HG02981 (cell line): ENCODE results near the gene CACNA1C.

ENCODE experiments used
- ATAC-seq: cut with Tn5 transposase; IDR thresholded peaks from one replicate; pipeline ENCODE4 v1.9.1; 2021; ENCODE audit warnings: mild to moderate bottlenecking, moderate library complexity; ENCODE audit not compliant: unreplicated experiment

The CACNA1C gene

DNA sequence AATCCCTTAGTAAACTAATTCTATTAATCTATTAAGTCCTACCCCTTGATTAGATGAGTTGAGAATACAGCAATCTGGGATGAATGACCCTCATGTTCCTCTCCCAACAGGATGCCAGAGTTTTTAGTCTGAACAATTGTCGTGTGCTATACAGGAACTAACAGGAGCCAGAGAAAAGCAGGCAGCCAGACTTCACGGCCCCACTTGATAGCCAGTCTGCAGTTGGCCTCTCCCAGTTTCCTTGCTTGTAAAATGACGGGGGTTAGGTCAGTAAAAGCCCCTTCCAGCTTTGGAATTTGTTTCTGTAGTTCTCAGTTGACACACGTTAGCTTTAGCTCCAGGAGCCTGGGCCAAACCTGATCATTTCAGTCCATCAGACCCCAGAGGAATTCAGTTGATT is 475.2 kb downstream of the CACNA1C start:
- ATAC-seq, result no peak

DNA sequence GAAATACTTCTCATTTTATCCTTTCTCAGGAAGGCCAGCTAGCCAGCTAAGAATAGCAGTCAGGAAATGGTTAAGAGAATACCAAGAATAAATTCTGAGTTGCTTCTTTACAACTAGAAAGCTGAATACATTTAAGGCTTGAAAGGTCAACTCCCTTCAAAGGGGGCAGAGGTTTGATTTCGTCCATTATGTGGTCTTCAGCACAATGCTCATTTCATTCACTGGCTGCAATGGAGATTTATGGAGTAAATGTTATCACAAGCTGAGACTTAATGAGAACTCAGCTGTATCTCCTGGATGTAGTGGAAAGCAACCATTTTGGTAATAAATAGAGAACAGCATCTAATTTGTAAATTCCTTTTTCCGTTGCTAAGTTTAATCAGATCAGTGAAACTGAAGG is 477.0 kb downstream of the CACNA1C start:
- ATAC-seq, result no peak

DNA sequence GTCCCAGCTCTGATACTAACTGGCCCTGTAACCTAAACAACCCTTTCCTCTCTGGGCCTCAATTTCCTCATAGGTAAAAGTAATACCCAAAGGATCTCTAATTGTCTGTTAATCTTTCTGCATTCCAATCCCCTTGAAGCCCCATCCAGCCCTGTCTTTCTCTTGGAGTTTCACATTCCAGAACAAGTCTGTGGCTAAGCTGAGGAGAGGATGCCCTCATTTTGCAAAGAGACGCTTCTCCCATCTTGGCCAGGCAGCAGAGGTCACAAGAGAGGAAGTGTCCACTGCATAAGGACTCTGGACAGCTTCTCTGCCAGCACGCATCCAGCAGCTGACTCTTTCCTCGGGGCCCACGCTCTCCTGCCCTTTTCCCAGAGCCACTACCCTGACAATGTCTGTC is 478.6 kb downstream of the CACNA1C start:
- no peak for ATAC-seq

DNA sequence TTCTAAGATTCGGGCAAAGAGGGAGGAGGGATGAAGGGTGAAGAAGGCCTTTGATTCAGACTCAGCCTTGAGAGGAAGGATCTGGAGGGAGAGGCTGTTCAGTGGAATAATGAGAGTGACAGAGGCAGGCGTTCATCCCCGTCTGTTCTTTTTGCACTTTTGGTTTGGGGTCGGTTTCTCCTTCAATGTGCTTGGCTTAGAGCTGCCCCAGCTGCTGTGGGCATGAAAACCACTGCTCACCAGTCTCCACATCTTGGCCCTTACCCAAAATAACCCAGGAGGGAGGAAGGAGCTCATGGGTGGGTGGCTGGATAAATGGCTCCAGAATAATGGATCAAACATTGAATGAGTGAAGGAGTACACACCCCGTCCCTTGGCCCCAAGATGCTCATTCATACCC is 480.2 kb downstream of the CACNA1C start:
- no peak for ATAC-seq

DNA sequence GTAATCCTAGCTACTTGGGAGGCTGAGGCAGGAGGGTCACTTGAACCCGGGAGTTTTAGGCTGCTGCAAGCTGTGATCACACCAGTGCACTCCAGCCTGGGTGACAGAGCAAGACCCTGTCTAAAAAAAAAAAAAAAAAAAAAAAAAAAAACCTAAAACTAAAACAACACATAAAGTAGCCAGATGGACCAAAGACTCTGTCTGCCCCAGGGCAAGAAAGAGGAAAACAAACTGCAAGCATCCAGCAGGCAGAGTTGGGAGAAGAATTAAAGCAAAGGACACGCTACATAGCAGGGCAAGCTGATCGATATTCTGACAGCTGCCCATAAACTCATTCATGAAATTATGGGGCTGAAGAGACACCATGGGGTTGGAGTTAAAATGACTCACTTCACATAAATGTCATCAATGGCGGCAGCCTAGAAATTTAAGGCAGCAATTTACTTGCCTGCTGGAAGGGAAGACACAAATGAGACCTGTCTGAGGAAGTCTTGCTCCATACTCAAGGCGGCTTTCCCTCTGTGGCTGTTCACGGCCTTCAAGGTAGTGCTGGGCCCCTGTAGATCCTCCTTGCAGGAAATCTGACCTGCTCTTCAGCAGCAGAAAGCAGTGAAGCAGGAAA is 482.9 kb downstream of the CACNA1C start:
- ATAC-seq, result no peak

DNA sequence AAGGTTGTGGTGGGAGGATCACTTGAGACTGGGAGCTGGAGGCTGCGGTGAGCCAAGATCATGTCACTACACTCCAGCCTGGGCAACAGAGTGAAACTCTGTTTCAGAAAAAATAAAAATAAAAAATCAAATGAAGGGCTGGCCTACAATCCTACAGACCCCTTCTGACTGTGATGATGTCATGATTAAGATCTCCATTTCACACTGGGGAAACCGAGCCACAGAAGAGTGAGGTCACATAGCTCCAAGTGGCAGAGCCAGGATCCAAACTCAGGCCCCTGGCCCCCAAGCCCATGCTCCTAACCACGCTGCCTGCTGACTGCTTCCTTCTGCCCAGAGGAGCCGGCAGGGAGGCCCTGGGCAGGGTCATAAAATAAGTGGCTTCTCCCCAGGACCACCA is 483.9 kb downstream of the CACNA1C start:
- no peak for ATAC-seq

DNA sequence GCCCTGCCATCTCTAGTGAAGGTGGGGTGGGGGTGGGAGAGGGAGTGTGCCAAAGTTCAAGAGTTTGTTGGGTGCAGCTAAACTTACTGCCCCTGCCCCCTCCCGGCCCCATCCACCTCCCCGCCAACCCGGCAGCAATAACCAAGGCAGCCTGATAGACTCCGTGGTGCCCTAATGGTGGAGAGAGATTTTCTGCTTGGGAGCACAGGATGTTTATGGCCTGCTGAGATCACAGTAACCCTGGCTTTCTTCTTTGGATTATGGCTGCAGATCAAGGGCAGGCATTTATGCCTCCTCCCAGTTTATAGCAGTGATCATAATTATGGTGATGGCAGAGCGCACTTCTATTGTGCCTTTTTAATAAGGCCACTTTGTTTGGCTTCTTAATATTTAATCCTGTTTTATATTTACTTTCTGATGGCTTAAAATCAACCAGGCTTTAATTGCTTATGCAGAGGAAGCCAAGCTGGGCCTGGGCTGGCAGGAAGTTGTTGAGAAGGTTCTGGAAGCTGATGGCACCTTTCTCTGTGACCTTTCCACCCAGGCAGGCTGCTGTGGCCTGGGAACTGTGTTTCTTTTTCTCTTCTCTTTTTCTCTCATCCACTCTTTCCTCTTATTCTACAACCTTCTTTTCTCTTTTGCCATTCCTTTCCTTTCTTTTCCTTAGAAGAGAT is 485.2 kb downstream of the CACNA1C start:
- ATAC-seq, result no peak

DNA sequence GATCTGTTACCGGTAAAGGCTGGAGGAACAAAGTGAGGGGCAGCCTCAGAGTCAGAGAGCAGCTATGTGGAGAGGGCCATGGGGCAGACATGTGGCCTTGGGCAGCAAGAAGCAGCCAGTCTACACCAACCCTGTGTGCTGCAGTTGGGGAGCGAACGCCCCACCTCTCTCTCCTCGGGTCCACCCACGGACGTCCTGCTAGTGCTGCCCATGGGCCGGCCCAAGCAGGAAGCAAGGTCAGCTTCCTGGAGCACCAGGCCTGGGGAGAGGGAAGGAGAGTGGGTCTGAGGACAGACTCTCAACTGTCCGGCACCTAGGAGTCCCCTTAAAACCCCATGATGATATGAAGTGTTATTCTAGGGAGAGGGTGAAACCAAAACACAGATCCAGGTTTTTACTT is 487.2 kb downstream of the CACNA1C start:
- no peak for ATAC-seq

DNA sequence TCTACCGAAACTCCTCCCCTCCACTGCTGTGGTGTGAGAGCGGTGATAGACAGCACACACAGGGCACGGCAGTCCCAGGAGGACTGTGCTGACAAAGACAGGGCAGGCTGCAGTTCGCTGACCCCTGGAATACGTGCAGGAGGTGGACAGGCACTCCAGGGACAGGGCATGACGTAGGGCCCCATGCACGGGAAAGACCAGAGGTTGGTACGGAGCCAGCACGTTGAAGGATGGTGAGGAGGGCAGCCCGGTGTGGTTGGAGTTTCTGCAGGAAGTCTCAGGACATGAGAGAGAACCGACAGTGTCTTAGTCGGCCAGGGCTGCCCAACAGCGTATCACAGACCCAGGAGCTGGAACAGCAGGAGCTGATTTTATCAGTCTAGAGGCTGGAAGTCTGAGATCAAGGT is 487.8 kb downstream of the CACNA1C start:
- no peak for ATAC-seq

DNA sequence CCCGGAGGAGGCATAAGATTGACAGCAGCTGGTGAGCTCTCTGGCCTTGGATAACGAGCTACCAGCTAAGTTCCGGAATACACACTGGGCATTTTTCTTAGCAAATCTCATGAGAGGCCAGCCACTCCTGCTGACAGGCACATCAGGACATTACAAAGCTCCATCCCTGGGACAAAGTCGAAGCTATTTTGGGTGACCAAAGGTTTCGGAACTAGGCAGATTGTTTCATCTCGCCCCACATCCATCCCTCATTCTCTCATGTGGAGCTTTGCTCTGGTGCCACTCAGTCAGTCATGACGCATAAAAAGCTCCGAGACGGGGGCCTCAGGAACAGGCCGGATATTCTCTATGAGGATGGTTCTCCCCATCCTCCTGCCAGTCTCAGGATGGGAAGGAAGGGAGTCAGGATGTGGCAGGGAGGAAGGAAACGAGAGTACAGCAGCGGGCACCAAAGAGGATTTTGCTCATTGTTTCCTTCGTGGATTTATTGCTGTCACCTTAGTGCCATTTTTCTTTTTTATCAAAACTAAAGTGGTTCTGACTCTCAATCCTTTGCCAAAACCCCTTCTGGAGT is 488.9 kb downstream of the CACNA1C start:
- no peak for ATAC-seq

DNA sequence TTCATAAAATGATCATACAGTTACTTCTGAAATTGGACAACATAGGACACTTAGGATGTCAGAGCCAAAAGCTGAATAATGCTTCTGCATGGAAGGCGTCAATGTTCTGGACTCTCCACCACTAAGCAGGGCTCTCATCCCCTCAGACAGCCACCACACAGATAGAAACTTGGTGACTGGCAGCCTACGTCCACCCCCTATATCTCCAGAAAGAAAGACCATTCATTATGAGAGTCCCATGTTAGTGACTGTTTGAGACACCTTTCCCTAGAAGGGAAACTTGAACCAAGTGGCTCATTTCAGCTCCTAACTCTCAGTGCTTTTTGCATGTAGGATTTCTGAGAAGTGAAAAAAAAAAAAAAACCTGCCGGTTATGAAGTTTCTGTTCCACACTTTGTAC is 491.0 kb downstream of the CACNA1C start:
- ATAC-seq, result no peak

DNA sequence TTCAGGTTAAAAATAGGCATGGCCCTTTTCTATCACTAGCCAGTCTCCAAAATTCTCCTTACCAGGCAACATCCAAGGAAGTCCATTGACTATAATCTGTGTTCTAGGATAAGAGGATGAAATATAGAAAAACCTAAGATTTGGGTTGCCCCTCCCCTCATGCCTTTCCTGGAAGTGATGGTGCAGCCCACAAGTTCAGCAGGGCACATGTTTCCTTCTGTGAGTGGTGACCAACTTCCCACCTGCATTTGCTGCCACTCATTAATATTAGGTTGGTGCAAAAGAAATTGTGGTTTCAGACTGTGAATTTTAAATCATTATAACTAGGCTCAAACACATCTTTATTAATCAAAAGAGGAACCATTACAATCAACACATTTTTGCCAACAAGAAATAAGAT is 491.4 kb downstream of the CACNA1C start:
- ATAC-seq, result no peak

DNA sequence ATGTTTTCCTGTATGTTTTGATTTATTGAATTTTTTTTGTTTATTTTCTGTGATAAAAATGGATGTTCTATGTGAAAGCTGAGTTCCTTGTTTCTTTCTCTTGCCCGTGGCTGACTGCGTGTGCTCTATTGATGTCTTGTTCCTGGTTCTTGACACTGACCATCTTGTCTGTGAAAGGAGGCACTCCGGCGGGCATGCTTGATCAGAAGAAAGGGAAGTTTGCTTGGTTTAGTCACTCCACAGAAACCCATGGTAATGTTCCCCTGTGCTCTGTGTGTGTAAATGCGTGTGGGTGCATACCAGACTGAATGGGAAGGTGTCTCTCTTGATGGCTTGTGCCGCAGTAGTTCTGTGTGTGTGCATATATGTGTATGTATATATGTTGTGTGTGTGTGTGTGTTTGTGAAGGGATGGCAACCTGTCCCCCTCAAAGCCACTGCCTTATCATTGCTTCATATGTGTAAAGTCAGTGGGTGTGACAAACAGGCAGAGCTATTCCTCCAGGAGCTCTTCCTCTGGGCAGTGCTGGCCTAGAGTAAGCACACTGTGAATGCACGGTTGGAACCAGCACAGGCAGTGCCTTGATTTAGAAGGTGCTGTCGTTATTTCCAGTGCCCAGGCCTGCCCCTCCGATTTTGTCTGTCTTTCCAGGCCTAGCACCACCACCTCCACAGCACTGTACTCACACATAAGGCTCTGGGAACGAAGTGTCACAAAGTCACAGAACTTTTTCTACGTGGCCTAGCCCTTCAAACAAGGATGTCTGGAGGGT is 494.7 kb downstream of the CACNA1C start:
- no peak for ATAC-seq

DNA sequence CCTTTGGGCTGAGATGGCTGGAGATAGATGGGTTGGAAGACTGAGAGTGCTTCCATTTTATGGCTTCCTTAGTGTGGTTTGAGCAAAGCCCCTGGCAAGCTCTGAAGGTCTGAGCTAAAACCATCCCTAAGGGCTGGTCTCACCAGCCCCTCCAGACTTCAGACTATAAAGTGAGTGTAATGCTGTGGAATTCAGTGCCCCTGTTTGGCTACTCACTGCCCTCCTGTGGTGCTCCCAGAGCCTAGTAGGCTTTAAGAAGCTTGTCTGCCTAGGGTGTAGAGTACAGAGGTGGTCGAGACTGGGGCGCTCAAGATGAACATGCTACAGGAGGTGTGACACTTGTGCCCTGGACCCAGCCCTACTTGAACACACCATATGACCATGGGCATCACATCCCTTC is 495.3 kb downstream of the CACNA1C start:
- ATAC-seq, result no peak

DNA sequence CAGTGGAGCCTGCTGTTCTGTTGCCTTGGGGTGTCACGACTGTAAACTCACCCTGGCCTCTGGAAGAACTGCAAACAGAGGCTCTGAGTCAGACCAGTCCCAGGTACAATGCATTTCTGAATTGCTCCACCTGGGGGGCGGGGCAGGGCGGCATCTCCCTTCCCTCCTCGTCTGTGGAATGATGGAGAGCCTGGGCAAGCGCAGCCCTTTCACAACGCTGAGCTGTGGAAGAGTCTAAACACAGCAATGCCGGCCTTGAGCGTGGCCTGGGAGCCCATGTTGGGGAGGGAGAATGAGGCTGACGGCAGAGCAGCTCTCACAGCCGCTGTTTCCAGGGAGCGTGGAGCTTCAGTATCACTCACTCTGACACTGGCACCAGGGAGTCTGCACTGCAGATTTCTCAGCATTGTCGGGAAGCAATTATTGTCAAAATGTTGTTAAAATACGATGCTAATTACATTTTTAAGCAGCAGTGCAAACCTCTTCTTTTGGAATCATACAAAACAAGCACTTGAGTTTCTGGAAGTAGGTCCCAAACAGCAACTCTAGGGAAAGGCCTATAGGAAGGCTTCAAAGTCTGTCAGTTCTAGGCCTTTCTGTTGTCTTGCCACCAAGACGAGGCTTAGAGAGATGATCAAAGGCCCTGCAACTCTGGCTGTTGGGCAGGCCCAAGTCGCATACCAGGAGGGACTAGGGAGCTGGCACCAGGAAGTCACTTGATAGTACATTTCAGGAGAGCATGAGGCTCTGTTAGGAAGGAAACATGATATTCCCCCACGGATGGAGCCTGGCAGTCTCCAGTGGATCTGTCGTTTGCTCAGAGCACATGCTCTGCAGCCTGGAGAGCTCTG is 498.0 kb downstream of the CACNA1C start:
- ATAC-seq, result no peak

DNA sequence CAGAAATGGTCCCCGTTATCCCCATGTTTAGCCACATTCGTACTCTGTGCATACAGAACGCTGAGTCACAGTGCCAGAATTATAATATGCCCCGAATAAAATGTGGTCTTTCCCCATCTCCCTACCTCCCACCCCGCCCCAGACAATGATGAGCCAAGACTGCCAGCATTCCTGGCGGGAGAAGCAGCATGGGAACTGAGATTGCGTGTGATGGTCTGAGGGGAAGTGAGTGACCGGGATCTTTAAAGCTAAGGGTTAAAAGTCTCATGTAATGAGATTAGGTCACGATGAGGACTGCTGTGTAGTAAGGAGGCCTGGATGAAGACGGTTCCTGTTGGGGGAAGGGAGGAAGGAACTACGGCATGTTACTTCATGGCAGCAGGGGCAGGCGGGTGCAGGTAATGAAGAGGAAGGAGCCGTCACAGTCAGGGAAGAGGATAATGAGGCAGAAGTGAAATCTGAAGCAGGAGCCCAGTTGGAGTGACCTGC is 498.7 kb downstream of the CACNA1C start:
- no peak for ATAC-seq

DNA sequence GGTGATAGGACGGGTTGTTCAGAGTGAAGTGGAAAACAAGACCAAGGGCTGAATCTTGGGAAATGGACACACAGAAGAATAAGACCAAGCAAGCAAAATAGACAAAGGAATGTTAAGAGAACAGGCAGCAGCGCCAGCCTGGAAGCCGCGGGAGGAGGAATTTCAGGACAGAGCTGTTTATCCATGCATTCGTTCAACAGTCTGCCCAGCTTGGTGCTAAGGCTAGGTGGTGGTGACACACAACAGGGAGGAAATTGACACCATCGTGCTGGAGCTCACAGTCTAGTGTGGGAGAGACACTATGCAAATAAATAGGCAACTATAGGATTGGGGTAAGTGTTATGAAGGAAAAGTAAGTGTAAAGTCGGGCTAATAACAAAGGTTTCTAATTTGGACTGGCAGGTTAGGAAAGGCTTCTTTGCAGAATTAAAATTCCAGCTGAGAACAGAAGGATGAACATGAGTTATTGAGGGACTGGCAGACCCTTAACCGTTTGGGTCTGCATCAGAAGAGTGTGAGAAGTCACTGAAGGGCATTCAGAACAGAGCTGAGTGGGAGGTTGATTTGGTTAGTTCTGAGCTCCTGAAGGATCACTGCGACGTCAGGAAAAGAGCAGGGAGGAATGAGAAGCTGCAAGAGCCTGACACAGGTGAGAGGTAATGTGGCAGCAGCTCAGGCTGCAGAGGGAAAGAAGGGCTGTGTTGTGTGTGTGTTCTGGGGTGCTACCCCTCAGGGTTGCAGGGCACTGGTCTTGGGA is 499.4 kb downstream of the CACNA1C start:
- no peak for ATAC-seq

DNA sequence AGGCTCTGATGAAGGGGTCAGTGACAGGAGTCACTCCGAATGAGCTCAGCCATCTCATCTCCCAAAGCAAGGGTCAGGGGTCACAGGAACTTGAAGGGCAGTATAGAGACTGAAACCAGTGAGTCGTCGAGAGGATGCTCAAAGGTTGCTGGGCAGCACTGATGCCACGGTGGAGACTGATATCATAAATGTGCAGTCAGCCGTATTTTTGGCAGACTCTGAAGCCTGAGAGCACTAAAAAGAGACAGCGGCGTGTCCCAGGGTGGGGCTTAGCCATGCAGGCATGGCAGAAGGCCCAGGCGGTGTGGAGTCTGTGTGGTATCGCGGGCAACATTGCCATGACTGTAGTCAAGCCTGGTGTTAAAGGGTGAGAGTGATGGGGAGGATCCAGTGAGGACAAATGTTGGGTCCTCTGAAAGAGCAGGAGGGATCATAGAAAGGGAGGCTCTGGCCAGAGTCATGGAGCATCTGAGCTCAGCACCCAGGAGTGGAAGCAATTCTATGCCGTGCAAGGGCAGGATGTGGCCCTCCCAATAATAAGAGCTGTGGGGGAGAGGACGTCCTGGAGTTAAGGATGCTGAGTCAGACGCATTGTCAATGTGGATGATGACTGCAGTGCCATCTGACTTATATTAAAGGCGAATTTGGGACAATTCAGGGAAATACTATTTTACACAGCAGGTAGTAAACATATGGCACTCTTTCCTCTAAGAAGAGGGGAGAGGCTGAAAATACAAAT is 500.8 kb downstream of the CACNA1C start:
- no peak for ATAC-seq

DNA sequence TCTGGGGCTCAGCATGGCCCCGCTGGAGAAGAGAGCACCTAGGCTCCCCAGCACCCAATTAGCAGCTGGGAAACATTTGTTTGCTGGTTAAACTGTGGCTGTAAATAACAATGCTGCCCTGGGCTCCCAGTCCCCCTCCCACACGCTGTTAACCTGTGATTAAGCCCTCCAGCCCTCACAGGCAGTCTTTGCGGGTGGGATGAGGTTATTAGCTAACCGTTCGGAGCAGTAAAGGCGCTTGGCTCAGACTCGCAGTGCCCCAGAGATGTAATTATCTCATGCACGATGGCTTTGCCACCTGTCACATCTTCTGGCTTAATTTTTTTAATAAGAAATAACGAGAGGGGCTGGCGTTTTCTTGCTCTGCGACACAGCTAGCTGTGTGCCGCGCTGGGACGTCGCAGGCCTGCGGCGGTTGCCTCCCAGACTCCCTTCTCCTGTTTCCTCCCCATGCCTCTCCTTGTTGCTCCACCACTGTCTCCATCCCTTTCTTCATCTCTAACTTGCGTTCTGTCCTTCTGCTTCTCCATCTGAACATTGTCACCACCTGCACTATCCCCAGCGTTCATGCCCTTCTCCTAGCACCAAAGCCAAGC is 502.8 kb downstream of the CACNA1C start:
- ATAC-seq, result no peak
